T1000 (cell line): ENCODE results near the gene HAUS2.
"Not testable (repeated sequence)": the region's sequence is repeated elsewhere in the genome, so short reads cannot be mapped to it uniquely, and the experiment has no call there.

Experiments
- DNase-seq: peaks from one replicate; lab custom pipeline; 2025; ENCODE audit warnings: mixed read lengths; lab: John Stamatoyannopoulos, UW

HAUS2 gene

DNA sequence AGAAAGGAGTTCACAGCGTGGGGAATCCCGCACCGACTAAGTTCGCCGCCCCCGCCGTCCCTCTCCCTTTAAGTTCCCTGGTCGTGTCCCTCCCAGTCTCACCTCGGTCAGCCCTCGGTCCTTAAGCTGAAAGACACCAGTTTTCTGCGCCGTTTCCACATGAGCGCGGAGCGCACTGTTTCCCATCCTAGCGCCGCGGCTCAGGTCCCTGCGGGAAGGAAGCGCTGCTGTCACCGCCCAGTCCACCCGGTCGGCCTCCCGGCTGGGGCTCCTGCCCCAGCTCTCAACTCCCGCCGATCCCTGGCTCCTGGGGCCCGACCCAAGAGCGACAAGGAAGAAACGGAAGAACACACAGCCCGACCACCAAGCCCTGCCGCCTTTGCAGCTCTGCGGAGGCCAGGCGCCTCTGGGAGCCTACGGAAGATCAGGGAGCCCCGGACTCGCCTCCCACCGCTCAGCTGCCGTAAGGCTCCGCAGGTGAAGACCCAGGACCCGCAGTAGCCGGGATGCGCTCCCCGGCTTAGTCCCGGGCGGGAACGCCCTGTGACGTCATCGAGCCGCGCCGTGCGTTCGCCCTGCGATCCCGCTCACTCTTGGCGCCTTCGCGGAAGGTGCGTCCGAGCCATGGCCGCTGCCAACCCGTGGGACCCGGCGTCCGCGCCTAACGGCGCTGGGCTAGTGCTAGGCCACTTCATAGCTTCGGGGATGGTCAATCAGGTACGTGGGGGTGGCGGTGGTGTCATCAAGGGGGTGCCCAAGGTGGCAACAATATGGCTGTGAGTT, at the start of gene HAUS2, which contains the start of gene LRRC57:
Gene HAUS2 (plus strand): TSS at position 590 of the 783 bp plus-strand sequence. CDS start 35 bp downstream, at position 625.
Gene LRRC57 (minus strand): TSS at position 545 of the 783 bp plus-strand sequence. CDS start 359 bp downstream, at position 186.
- peak; percentile 68 for DNase-seq

DNA sequence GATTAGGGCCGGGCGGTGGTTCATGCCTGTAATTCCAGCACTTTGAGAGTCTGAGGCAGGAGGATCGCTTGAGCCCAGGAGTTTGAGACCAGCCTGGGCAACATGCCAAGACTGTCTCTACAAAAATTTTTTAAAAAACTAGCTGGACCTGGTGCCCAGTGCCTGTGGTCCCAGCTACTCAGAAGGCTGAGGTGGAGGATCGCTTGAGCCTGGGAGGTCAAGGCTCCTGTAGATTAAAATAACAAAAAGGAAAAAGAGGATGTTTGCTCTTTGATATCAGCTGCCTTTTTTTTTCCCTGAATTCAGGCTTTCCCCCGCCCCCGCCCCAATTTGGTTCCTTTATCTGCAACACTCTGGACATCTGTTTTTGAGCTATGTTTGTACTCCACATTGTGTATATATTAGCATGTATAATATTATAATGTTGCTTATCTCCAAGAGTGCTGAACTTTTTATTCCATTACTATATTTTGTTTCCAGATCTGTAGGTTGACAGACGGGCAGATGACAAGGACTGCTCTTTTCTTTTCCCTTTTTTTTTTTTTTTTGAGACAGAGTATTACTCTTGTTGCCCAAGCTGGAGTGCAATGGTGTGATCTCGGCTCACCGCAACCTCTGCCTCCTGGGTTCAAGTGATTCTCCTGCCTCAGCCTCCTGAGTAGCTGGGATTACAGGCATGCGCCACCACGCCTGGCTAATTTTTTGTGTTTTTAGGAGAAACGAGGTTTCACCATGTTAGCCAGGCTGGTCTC, 48.6 kb upstream of the HAUS2 start:
- DNase-seq: no peak

GRCh38 chr15:42502477-42502876, 46.2 kb upstream of the HAUS2 start:
- DNase-seq: no peak

GRCh38 chr15:42503825-42504224, 44.8 kb upstream of the HAUS2 start:
- no peak for DNase-seq

- DNase-seq: no peak
These were observed 44.0 kb upstream of the HAUS2 start for GRCh38 chr15:42504631-42505030.

GRCh38 chr15:42507514-42507913, 41.1 kb upstream of the HAUS2 start:
- DNase-seq: no peak

GRCh38 chr15:42508263-42508690, 40.4 kb upstream of the HAUS2 start:
- DNase-seq: no peak

DNA sequence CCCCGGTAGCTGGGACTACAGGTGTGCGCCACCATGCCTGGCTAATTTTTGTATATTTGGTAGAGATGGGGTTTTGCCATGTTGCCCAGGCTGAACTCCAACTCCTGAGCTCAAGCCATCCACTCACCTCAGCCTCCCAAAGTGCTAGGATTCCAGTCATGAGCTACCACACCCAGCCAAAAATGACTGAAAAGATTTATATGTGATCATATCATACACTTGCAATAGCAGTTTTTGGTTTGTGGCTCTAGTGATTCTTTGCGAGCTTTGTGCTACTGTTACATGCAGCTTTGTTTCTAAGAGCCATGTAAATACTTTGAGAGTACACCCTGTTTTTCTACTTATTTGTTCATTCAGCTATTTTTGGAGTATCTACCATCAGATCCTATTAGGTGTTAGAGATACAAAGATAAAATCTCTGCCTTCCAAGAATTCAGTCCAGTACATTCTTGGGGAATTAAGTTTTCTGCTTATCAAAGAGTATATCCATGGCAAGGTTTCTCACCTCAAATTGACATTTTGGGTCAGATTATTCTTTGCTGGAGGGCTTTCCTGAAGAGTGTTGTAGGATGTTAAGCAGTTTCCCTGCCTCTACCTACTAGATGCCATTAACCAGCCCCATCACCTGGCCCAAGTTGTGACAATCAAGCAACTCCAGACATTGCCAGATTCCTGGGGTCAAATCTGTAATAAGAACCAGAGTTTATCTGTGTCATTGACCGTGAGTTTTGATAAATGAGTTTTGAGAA, 38.2 kb upstream of the HAUS2 start:
- no peak for DNase-seq

DNA sequence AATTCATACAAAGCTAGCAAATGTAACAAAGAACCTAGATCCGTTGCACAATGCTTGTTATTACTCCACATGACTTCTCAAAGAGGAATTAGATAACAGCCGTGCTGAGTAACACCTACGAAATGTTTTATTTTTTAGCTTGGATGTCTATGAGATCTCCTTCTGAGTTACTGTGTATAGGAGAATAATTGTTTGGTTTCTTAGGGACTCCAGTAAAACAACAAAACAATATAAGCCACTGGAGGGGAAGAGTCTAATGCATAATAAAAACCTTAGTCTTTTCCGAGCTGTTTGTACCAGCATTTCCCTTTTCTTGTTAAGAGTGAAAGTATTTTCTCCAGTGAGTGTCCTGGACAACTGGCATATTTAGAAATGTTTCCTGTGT, 37.6 kb upstream of the HAUS2 start:
- no peak for DNase-seq

DNA sequence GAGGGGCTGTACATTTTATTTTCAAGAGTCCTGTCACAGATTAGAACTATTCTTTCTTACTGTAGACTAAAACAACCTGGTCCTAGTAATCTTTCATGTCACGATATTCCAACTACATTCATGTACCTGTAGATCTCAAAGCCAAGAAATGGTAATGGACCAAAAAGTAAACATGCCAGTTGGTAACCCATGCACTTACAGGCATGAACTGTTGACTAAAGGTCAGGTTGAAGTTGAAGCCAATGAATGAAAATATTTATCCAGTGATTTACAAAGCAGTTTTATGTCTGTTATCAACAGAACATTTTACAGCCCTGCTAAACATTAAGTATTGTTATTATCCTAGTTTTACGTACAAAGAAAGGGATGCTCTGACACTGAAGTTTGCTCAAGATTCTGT, 25.3 kb upstream of the HAUS2 start:
- DNase-seq: no peak

- DNase-seq: no peak
These were observed 19.7 kb upstream of the HAUS2 start for GRCh38 chr15:42528970-42529369.

- no peak for DNase-seq
These were observed 15.4 kb upstream of the HAUS2 start for GRCh38 chr15:42533246-42533645.

- DNase-seq: no peak
These were observed 3.6 kb upstream of the HAUS2 start for GRCh38 chr15:42544853-42545629.

- DNase-seq: no peak
These were observed 755 bp upstream of the HAUS2 start for GRCh38 chr15:42547918-42548248.

- no peak for DNase-seq
These were observed 424 bp downstream of the HAUS2 start for GRCh38 chr15:42549032-42549491.

- no peak for DNase-seq
These were observed 1.2 kb downstream of the HAUS2 start for GRCh38 chr15:42549741-42550392.

GRCh38 chr15:42553554-42553953, 4.9 kb downstream of the HAUS2 start:
- DNase-seq: no peak

DNA sequence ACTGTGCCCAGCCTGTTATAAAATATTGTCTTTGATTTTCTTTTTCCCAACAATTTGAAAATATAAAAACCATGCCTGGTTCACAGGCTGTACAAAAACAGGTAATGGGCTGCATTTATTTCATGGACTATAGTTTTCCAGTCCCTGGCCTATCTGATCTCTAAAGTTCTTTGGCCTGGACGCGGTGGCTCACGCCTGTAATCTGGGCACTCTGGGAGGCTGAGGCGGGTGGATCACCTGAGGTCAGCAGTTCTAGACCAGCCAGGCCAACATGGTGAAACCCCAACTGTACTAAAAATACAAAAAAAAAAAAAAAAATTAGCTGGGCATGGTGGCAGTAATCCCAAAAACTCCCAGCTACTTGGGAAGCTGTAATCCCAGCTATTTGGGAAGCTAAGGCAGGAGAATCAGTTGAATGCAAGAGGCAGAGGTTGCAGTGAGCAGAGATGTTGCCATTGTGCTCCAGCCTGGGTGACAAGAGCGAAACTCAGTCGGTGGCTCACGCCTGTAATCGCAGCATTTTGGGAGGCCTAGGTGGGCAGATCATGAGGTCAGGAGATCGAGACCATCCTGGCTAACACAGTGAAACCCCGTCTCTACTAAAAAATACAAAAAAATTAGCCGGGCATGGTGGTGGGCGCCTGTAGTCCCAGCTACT, 8.0 kb downstream of the HAUS2 start:
- not testable (repeated sequence) for DNase-seq

GRCh38 chr15:42558739-42559138, 10.1 kb downstream of the HAUS2 start:
- DNase-seq: no peak

- DNase-seq: peak; percentile 98
These were observed 26.8 kb downstream of the HAUS2 start, which contains the start of gene STARD9 for GRCh38 chr15:42575188-42576039. Gene STARD9 (plus strand): TSS chr15:42575606. CDS start chr15:42575716, 110 bp downstream.
